GM18499 (cell line): Measurements from ENCODE around the gene SLC35G2.
"Not testable (repeated sequence)": the region's sequence is repeated elsewhere in the genome, so short reads cannot be mapped to it uniquely, and the experiment has no call there.

Experiments used
- ATAC-seq: cut with Tn5 transposase; IDR thresholded peaks from one replicate; pipeline ENCODE4 v1.9.1; 2021; ENCODE audit warnings: moderate number of reproducible peaks; ENCODE audit not compliant: insufficient read depth, unreplicated experiment

The SLC35G2 gene

GRCh38 chr3:136831461-136831860, 12.5 kb downstream of the SLC35G2 start:
- no peak for ATAC-seq

GRCh38 chr3:136835089-136835812, 16.3 kb downstream of the SLC35G2 start:
- no peak for ATAC-seq

GRCh38 chr3:136835813-136836510, 17.0 kb downstream of the SLC35G2 start:
- no peak for ATAC-seq

- no peak for ATAC-seq
These were observed 17.7 kb downstream of the SLC35G2 start for GRCh38 chr3:136836511-136837156.

GRCh38 chr3:136838641-136839555, 20.0 kb downstream of the SLC35G2 start:
- no peak for ATAC-seq

- ATAC-seq, result no peak
These were observed 20.6 kb downstream of the SLC35G2 start for GRCh38 chr3:136839556-136839931.

DNA sequence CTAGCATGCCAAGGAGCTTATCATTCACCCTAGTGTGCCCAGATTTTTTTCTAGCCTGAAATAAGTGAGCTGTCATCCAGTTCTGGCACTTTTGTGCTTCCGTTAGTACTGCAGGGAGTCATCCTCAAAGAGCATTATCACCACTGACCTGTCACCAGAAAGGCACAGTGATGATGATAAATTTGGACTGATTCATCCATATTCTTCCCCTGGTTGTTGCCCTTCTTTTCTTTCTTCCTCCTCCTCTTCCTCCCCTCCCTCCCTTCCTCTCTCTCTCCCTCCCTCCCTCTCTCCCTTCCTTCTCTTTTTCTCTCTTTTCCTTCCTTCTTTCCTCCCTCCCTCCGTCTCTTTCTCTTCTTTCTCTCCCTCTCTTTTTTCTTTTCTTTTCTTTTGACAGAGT, 21.3 kb downstream of the SLC35G2 start:
- ATAC-seq, result no peak

- ATAC-seq, result no peak
These were observed 23.4 kb downstream of the SLC35G2 start for GRCh38 chr3:136842294-136842693.

GRCh38 chr3:136844724-136845123, 25.8 kb downstream of the SLC35G2 start:
- ATAC-seq, result no peak

GRCh38 chr3:136852180-136852579, 33.3 kb downstream of the SLC35G2 start:
- no peak for ATAC-seq

DNA sequence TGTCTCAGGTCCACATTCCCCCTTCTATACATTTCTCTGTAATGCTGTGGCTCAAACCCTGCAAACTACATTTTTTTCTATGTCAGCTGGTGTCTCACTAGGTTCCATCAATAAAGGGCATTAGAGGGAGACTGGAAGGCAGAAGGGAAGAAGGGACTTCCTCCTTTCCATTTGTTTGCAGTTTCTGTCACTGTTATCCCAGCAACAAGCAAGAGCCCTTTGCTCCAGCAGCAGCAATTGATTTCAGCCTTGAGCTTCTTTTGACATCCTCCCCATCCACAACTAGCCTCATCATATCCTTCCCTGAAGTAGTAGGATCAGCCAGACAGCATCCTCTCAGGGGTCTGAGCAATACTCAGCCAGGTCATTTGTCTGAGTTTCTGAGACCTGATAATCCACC, 37.7 kb downstream of the SLC35G2 start:
- no peak for ATAC-seq

GRCh38 chr3:136858381-136858780, 39.5 kb downstream of the SLC35G2 start:
- no peak for ATAC-seq

DNA sequence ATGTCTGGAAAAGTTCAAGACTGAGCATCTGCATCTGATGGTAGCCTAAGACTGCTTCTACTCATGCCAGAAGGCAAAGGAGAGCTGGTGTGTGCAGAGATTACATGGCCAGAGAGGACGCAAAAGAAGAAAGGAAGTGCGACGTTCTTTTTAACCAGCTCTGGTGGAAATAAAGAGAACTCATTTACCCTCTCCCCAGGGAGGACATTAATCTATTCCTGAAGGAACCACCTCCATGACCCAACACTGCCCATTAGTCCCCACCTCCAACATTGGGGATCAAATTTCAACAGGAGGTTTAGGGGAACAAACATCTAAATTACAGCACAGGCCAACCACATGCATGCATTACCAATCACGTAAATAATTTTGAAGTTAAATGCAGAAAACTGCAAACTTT, 41.6 kb downstream of the SLC35G2 start:
- no peak for ATAC-seq

GRCh38 chr3:136861890-136862616, 43.1 kb downstream of the SLC35G2 start, which contains the start of gene NCK1:
Gene NCK1 (plus strand): TSS chr3:136862208. CDS start chr3:136928002, 65,794 bp downstream.
- ATAC-seq, result peak; percentile 93

GRCh38 chr3:136862617-136863322, 43.8 kb downstream of the SLC35G2 start:
- ATAC-seq, result no peak

DNA sequence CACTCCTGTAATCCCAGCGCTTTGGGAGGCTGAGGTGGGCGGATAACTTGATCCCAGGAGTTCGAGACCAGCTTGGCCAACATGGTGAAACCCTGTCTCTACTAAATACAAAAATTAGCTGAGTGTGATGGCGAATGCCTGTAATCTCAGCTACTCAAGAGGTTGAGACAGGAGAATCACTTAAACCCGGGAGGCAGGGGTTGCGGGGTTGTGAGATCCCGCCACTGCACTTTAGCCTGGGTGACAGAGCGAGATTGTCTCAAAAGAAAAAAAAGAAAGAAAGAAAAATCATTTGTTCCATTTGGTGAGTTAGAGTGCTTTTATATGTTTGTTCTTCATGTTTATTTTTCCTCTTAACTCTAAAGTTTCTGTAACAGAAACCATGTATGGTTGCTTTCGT, 50.4 kb downstream of the SLC35G2 start:
- ATAC-seq, result no peak

GRCh38 chr3:136872258-136872657, 53.3 kb downstream of the SLC35G2 start:
- not testable (repeated sequence) for ATAC-seq

DNA sequence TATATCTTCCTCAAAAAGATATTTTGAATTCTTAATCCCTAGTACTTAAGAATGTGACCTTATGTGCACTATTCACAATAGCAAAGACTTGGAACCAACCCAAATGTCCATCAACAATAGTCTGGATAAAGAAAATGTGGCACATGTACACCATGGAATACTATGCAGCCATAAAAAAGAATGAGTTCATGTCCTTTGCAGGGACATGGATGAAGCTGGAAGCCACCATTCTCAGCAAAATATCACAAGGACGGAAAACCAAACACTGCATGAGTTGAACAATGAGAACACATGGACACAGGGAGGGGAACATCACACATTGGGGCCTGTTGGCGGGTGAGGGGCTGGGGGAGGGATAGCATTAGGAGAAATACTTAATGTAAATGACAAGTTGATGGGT, 60.6 kb downstream of the SLC35G2 start:
- not testable (repeated sequence) for ATAC-seq

DNA sequence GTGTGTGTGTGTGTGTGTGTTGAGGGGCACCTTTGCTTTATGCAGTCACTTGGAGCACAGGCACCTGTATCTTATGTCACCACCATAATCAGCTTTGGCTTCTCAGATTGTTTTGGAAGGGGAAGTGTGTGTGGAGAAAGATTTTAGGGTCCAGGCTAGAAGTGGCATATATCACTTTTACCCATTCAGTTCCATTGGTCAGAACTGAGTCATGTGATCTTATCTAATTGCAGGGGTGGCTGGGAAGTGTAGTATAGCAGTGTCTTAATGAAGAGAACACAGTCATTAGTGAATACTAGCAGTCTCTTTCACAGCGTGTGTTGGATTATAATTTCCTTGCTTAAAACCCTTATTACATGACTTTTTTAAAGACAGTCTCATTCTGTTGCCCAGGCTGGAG, 63.6 kb downstream of the SLC35G2 start:
- no peak for ATAC-seq
